ENCODE measurements around the gene B3GNT9.

DNA sequence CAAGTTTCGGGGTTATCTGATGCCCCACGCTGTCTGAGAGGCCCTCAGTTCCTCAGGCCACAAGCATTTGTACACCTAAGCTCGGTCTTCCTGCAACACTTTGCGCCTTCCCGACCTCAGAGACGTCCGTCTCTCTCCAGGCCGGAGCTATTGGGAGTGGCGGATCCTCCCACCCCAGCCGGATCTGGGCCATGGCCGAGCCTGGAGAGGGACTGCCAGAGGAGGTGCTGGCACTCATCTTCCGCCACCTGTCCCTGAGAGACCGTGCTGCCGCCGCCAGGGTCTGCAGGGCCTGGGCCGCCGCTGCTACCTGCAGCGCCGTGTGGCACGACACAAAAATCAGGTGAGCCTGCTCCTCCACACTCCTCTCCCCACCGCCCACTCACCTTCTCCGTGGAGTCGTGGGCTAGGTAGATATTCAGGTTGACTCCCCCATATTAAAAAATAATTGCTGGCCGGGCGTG, 10.8 kb upstream of the B3GNT9 start:
- TF ChIP-seq EZH2 (IDR thresholded peaks at IDR 0.05; ENCODE audit: low read length, unreplicated experiment) (no peak), EZH2phosphoT487 (IDR thresholded peaks at IDR 0.05; ENCODE audit: borderline replicate concordance, low read length) (no peak)
